ENCODE measurements around the gene SNAI3. TPM values are rescaled to one million over a fixed set of nuclear protein-coding genes. Genes with fewer than 3 reads are reported as not detected.

SNAI3 gene
- total and polyA plus RNA-seq, 2 of the 8 experiments (the other 6 are each of a cell fraction or from before 2014, with no cell fraction given): 8.5 to 13.3 TPM

- TF ChIP-seq BCL11A (IDR thresholded peaks at IDR 0.05; ENCODE audit: low read depth in 2 of 2, low read length in 2 of 2): no peak
Observed at GRCh38 chr16:88720396-88720970, 34.2 kb upstream of the SNAI3 start (continued).

Data from H1 (cell line).